Endothelial cell of hepatic sinusoid (primary cell): ENCODE measurements around the gene RPL9.
"Not testable (repeated sequence)": the region's sequence is repeated elsewhere in the genome, so short reads cannot be mapped to it uniquely, and the experiment has no call there.

ENCODE experiments used
- in situ Hi-C: cut with HindIII; loops from 2 replicates; pipeline ENCODE4 v1.10.0; 2017; ENCODE audit warnings: low sequenced_read_pairs

Gene RPL9

GRCh38 chr4:39427520-39428114, 31.1 kb downstream of the RPL9 start:
- in situ Hi-C loops: no loop called here

GRCh38 chr4:39426728-39427127, 32.0 kb downstream of the RPL9 start:
- in situ Hi-C loops: no loop called here

- in situ Hi-C loops: not testable (repeated sequence)
These were observed 33.4 kb downstream of the RPL9 start for GRCh38 chr4:39425297-39425696.

GRCh38 chr4:39422247-39422646, 36.5 kb downstream of the RPL9 start:
- in situ Hi-C loops: no loop called here

- in situ Hi-C loops: no loop called here
These were observed 42.9 kb downstream of the RPL9 start for GRCh38 chr4:39415678-39416283.

GRCh38 chr4:39411561-39411960, 47.2 kb downstream of the RPL9 start:
- in situ Hi-C loops: loop anchor here (5.0 kb wide), 2 partner anchors 44 to 104 kb away; partner anchors contain the start of gene RFC1

GRCh38 chr4:39410415-39410814, 48.3 kb downstream of the RPL9 start:
- in situ Hi-C loops: loop anchor here (5.0 kb wide), 2 partner anchors 43 to 103 kb away; partner anchors contain the start of gene RFC1

GRCh38 chr4:39407584-39407885, 51.2 kb downstream of the RPL9 start:
- in situ Hi-C loops: no loop called here

GRCh38 chr4:39406763-39407583, 51.7 kb downstream of the RPL9 start, which contains the start of gene KLB:
KLB (plus strand) TSS chr4:39406930; CDS start chr4:39406950, 20 bp downstream.
- in situ Hi-C loops: no loop called here
